ENCODE results near the gene MOSPD2.

MOSPD2 gene

GRCh38 chrX:14916017-14916674 lies 42.9 kb downstream of the MOSPD2 start:
- peak; percentile 0 for DNase-seq

GRCh38 chrX:14919407-14919806 lies 46.2 kb downstream of the MOSPD2 start:
- no peak for DNase-seq

- no peak for DNase-seq
These were observed 47.0 kb downstream of the MOSPD2 start for GRCh38 chrX:14920196-14920595.

DNA sequence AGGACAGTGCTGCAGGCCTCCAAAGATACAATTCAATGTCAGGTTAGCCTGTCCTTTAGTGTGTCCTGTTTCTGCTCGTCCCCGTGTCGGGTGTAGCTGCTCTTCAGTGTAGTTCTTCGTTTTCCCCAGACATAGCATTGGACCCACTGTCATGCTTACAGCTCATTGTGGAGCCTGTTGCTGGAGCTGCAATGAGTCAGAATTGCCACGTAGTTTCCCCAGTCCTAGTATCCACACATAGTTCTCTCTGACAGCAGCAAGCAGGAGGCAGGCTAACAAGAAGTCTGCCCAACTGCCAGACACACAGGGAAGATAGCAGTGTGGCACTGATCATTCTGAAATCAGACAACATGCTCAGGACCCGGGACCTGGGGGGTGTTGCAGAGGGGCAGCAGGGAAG lies 49.2 kb downstream of the MOSPD2 start:
- no peak for DNase-seq

GRCh38 chrX:14923761-14924160 lies 50.5 kb downstream of the MOSPD2 start:
- no peak for DNase-seq

GRCh38 chrX:14926471-14926870 lies 53.2 kb downstream of the MOSPD2 start:
- DNase-seq = no peak

- DNase-seq = no peak
These were observed 54.2 kb downstream of the MOSPD2 start for GRCh38 chrX:14927401-14927800.

DNA sequence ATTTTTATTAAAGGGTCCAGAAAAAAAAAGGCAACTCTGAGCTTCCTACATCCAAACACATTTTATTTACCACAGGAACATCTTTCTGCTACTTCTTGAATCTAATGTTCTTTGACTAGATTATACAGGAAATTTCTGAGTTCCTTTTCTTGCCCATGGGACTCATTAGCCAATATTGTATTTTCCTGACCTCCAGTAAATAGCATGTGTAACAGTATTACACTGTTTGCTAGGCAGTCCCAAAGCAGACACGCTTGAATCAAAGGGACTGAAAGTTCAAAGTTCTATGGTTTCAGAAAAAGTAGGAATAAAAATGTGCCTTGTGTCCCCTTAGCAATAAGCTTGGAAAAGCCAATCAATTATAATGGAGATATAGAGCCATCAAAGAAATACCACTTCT lies 57.4 kb downstream of the MOSPD2 start:
- DNase-seq = no peak

GRCh38 chrX:14932136-14932535 lies 58.9 kb downstream of the MOSPD2 start:
- no peak for DNase-seq

DNA sequence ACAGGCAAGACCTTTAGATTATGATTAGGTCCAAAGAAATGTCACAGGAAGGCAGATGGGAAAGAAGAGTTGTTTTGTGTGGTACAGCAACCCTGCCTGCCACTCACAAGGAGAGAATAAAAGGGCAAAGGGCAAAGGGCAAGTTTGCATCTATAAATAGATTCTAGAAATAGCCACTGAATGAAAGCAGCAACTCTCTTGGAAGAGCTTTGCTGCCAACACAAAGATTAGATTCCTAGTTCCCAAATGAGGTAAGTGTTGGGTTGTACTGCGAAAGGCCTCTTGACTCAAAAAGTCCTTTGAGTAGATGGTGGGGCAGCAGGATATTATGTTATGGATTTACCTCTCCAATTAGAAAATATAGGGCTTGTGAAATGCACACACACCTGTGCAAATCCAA lies 61.2 kb downstream of the MOSPD2 start:
- DNase-seq = no peak

DNA sequence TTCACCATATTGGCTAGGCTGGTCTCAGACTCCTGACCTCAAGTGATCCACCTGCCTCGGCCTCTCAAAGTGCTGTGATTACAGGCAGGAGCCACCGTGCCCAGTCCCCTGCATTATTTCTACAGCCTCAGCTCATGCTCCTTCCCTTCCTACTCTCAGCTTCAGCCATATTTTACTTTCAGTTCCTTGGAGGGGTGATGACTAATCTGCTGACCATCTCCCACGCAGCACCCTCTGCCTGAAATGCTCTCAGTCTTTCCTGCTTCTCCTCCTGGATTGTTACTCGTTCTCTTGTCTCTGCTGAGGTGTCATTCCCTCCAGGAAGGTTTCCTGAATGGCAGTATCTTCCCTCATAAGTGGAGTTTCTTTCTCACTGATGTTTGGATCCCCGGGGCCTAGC lies 63.3 kb downstream of the MOSPD2 start:
- peak; percentile 69 for DNase-seq

- no peak for DNase-seq
These were observed 66.4 kb downstream of the MOSPD2 start for GRCh38 chrX:14939644-14940043.

- no peak for DNase-seq
These were observed 68.1 kb downstream of the MOSPD2 start for GRCh38 chrX:14941301-14941700.

DNA sequence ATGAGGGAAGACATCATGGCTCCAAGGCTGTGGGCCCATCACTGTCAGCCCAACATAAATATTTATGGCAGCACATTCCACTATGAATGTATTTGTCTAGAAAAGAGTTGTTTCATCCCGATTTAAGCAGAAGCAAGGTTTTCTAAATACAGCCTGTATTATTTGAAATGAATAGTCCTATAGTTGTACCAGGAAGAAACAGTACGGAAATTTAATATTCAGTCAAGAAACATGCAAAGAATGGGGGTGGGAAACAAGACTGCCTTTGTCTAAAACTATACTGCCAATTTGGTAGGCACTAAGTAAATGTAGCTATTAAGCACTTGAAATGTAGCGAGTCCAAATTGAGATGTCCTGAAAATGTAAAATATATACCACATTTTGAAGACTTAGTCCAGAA lies 69.1 kb downstream of the MOSPD2 start:
- no peak for DNase-seq

- DNase-seq = no peak
These were observed 70.7 kb downstream of the MOSPD2 start for GRCh38 chrX:14943962-14944361.

DNA sequence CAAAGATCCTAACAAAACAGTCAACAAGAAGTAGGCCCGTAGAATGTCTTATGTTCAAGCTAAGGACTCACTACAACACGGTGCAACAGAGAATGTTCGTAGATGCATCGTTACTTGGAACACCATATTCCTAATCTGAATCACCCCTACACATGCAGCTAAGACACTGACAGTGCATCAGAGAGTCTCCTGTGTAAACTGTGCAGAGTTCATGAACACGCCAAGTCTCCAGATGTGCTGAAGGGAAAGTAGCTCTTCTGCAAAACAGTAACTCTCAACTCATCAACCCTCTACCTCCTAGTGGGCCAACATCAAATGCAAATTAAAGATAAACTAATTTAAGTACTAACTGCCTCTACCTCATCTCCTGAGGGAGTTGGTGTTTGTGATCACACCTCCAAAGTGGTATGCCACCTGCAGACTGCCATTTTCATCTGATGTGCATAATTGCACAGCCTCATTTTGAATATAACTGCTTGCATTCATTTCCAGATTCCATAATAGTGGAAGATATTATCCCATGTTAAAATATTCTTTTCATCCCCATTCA lies 73.5 kb downstream of the MOSPD2 start:
- DNase-seq = no peak

DNA sequence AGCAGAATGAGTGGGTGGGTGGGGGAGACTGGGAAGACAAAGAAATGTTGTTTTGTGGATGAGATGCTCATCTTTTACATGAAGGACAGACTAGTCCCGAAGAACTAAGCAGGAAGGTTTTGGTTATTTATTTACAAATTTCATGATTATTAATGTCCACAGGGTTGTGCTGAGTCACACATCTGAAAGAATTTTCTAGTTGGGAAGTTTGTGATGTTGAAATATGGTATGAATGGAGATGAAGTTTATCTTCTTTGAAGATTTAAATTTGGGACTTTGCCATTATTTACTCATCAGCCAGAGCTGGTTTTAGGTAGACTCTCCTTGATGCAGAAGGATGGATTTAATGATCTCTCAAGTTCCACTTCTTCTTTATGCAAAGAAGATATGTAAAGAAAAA lies 75.5 kb downstream of the MOSPD2 start:
- no peak for DNase-seq

GRCh38 chrX:14956813-14957582 lies 83.8 kb downstream of the MOSPD2 start:
- no peak for DNase-seq

- no peak for DNase-seq
These were observed 90.4 kb downstream of the MOSPD2 start for GRCh38 chrX:14963447-14964236.

DNA sequence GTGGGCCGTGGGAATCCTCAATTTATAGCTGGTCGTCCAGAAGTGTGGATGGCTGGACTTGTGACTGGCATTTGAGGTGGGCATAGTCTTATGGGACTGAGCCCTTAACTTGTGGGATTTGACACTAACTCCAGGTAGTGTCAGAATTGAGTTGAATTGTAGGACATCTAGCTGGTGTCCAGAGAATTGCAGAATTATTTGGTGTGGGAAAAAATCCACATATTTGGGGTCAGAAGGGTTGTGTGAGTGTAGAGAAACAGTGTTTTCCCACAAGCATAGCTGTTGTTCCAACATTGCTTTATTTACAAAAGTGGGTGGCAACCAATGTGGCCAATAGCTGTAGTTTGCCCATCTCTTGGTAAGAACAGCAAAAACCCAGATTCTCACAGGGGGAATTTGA lies 91.3 kb downstream of the MOSPD2 start:
- no peak for DNase-seq

Data from kidney glomerular epithelial cell (primary cell).